Large intestine (tissue), 3 donors: ENCODE results near the gene FRS3. TPM values are rescaled to one million over a fixed set of nuclear protein-coding genes. Genes with fewer than 3 reads are reported as not detected.
"Not testable (repeated sequence)": the region's sequence is repeated elsewhere in the genome, so short reads cannot be mapped to it uniquely, and the experiment has no call there.

Source experiments
- DNase-seq, 2 donors: peaks; one replicate each; pipeline versions ENCODE4 v3.0.0 to v3.0.0-alpha.2; 2013
- H3K27ac ChIP-seq: one replicate; pipeline ENCODE4 v1.5.1; 2013; ENCODE audit warnings: low read length
- H3K27me3 ChIP-seq: 2 replicates; pipeline ENCODE4 v1.6.1; 2013; ENCODE audit warnings: low read length; ENCODE audit not compliant: control insufficient read depth, insufficient read depth
- H3K36me3 ChIP-seq: 2 replicates; pipeline ENCODE4 v1.6.1; 2013; ENCODE audit warnings: low read length; ENCODE audit not compliant: control insufficient read depth, insufficient read depth
- H3K4me1 ChIP-seq: one replicate; pipeline ENCODE4 v1.6.1; 2013; ENCODE audit warnings: low read length; ENCODE audit not compliant: control insufficient read depth, insufficient read depth
- H3K4me3 ChIP-seq: one replicate; pipeline ENCODE4 v1.5.1; 2013; ENCODE audit warnings: low read length
- H3K9me3 ChIP-seq: one replicate; pipeline ENCODE4 v1.6.1; 2013; ENCODE audit warnings: mild to moderate bottlenecking, low read depth, low read length, moderate library complexity; ENCODE audit not compliant: control insufficient read depth
- WGBS: methylation state at CpG from one replicate; pipeline ENCODE4 v1.1.5; 2013; ENCODE audit warnings: low lambda C conversion rate; ENCODE audit not compliant: insufficient coverage; 5-methylcytosine and 5-hydroxymethylcytosine counted together
- polyA plus RNA-seq: library from polyadenylated mRNA; unstranded; fragments of 120-200 nt; gene quantifications from one replicate; pipeline ENCODE4 v1.2.1, GENCODE V29; 2013

Gene FRS3
- polyA plus RNA-seq, 1 donor = 5.9 TPM

DNA sequence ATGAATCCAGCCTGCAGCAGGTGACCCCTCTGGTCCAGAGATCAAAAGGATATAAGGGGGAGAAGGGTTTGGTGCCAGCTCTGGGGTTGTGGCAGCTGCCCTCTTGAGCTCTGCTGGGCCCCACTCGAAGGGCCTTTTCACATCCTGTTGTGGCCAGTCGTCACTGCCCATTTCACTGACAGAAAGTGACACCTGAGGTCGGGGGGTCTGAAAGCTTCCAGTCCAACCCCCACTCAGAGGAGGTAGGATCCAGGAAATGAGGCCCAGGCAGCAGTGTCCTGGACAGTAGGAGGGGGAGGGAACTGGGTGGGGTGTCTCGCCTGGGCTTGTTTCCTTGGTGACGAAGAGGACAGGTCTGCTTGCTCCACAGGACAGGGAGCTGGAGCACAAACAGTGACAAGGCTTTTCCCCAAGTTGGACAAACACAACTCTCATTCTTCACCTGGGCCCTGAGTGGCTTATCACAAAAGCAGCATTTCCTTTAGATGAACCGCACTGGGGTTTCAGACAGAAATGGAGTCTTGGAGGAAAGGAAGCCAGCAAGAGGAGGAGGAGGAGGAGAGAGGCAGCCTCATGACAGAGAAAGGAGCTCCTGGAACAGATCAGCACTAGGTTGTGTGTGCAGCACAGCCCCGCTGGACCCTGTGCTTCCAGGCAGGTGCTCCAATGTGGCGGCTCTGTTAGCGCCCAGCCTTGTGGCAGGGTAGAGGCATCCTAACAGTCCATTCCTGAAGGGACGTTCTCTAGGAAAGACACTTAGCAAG is 11.0 kb downstream of the FRS3 start:
- Histone ChIP-seq H3K4me3 (no peak overlapping the region), H3K9me3 (no peaks in the 10 kb centered on the region), H3K27me3 (no peaks in the 10 kb centered on the region), H3K36me3 (peaks cover 33% of the 10 kb centered on the region), H3K4me1 (peaks cover 15% of the 10 kb centered on the region), H3K27ac (peak overlapping the region; percentile 19)
- 60% methylated on average over 1 of the region's 10 CpGs for WGBS
- DNase-seq = peak; percentile 26 to 66

DNA sequence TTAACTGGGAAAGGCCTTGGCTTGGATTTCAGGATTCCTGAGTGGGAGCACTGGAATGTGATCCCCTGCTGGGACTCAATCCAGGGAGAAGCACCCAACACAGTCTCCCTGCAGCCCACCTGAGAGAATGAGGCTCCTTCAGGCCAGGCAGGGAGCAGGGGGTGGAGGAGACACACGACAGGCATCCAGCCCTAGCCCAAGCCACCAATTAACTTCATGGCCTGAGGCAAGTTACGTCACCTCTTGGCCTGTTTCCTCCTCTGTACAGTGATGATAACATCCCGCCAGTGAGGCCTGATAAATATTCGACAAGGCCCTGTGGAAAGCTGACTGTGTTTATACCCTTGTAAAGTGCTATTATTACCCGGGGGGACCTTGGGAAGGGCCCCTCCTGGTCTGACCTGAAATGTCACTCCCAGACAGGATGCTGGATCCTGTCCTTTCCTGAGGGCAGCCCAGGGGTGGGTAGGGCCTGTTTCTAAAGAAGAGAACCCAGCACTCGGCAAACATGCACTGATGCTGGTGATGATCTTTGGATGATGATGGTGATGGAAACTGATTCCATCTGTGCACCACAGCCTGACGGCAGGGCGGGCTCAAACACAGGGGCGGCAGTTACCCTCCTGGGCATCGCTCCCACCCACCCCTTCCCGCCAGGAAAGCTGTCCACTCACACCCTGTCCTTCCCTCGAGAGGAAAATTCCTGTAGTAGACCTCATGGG is 12.4 kb downstream of the FRS3 start:
- H3K36me3 ChIP-seq = peaks cover 23% of the 10 kb centered on the region
- no peaks in the 10 kb centered on the region for H3K27me3 ChIP-seq
- H3K9me3 ChIP-seq = no peaks in the 10 kb centered on the region
- H3K4me1 ChIP-seq = peaks cover 15% of the 10 kb centered on the region
- peak; percentile 48 to 62 for DNase-seq
- no peak overlapping the region for H3K4me3 ChIP-seq
- H3K27ac ChIP-seq = peak overlapping the region; percentile 18
- WGBS = no CpG with 5 or more reads among the region's 12 CpGs

DNA sequence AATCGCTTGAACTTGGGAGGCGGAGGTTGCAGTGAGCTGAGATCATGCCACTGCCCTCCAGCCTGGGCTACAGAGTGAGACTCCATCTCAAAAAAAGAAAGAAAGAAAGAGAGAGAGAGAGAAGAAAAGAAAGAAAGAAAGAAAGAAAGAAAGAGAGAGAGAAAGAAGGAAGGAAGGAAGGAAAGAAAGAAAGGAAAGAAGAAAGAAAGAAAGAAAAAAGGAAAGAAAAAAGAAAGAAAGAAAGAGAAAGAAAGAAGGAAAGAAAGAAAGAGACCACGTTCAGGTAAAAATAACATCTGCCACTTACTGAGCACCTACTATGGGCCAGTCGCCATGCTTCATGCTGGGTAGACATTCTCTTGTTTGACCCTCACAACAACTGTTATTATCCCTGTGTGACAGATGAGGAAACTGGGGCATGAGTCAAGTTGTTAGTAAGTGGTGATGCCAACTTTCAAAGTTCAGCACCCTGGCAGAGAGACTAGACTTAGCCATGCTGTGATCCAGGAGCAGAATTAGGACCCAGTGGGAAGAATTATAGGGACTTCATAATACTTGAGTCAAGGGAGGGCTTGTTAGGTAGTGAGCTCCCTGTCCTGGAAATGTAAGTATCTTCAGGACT is 13.5 kb downstream of the FRS3 start:
- WGBS = 91% methylated on average over 2 of the region's 4 CpGs
- peaks cover 15% of the 10 kb centered on the region for H3K4me1 ChIP-seq
- peaks cover 12% of the 10 kb centered on the region for H3K36me3 ChIP-seq
- DNase-seq, H3K27me3 ChIP-seq, H3K27ac ChIP-seq, H3K4me3 ChIP-seq, H3K9me3 ChIP-seq: not testable (repeated sequence)

DNA sequence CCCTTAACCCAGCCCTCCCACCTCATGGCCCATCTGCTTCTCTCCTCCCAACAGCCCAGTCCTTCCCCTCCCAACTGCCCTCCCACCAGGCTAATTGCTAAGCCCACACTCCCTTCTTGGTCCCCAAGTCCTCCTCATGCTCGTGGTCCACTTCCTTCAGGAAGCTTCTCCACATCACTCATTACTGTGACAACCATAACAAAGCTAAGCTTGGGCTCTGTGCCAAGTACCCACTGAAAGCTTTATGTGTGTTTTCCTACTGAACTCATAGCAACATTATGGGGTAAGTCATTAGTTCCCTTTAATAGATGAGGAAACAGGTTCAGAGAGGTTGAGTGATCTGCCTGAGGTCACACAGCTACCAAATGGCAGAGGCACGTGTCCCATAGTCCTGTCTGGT is 16.2 kb downstream of the FRS3 start:
- Histone ChIP-seq H3K27ac (no peak overlapping the region), H3K4me1 (peaks cover 6% of the 10 kb centered on the region), H3K27me3 (no peaks in the 10 kb centered on the region), H3K9me3 (no peaks in the 10 kb centered on the region), H3K36me3 (no peaks in the 10 kb centered on the region), H3K4me3 (no peak overlapping the region)
- WGBS = no CpG with 5 or more reads among the region's 2 CpGs
- no peak for DNase-seq

DNA sequence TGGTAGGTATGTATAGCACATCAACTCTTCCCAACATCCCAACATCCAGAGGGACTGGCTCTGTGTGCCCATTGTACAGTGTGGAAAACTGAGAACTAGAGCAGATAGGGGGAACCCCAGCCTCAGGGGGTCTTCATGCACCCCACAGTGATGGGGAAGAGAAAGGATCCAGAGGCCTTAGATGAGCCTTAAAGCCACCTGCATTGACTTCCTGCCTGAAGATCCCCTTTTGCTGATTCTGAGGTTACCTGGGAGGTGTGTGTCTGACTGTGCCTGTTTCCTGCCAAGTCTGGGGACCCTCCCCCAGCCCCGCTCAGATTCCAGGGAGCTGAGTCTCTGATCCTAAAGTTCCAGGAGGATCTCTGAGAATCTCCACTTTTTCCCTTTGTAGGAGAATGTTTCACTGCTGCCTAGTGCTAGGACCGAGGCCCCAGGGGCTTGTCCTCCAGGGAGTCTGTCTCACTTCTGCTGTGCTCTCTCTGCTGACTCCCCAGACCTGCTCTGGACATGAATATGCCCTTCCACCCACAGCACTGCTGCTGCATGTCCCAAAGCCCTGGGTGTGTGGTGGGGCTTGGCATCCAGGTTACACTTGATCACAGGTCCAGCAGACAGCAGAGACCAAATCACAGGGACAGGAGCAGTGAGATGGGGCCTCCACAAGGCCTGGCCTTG is 19.7 kb downstream of the FRS3 start:
- WGBS = no CpG with 5 or more reads among the region's 2 CpGs
- no peaks in the 10 kb centered on the region for H3K27me3 ChIP-seq
- DNase-seq = no peak
- no peaks in the 10 kb centered on the region for H3K9me3 ChIP-seq
- no peak overlapping the region for H3K27ac ChIP-seq
- H3K4me1 ChIP-seq = no peaks in the 10 kb centered on the region
- H3K36me3 ChIP-seq = no peaks in the 10 kb centered on the region
- no peak overlapping the region for H3K4me3 ChIP-seq

DNA sequence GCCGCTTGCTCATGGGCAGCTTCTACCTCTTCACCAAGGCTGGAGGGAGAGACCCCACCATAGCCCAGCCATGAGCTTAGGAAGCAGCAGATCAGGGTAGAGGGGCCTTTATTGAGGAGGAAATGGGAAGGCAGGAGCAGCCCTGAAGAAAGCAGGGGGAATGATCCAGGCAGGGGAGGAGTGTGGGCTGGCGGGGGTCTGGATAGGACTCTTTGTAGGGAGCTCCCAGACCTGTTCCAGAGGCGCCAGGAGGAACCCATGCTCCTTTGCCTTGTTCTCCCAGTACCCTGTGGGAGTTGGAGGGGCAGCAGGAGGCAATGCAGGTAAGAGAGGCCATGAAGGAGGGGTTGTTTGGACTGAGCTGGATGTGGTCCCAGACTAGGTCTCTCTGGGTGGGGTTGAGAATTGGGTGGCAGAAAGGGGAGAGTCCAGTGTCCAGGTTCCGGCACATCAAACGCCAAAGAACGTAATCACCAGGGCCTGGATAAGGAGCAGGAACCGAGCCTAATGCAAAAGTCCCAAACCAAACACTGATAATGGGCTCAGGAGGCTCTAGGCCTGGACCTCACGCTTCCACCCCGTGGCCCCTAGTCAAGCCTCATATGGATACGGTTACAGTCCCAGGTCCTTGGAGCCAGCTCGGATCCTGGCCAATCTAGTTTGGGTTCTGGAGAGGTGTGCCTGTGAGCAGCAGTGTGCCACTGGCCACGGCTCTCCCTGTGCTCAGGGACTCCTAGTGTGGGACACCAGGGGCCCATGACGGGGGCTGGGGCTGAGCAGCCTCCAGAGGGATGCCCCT is 20.4 kb downstream of the FRS3 start:
- H3K36me3 ChIP-seq = no peaks in the 10 kb centered on the region
- no CpG with 5 or more reads among the region's 13 CpGs for WGBS
- DNase-seq = no peak
- H3K4me1 ChIP-seq = no peaks in the 10 kb centered on the region
- H3K9me3 ChIP-seq = no peaks in the 10 kb centered on the region
- H3K27ac ChIP-seq = no peak overlapping the region
- no peak overlapping the region for H3K4me3 ChIP-seq
- no peaks in the 10 kb centered on the region for H3K27me3 ChIP-seq

DNA sequence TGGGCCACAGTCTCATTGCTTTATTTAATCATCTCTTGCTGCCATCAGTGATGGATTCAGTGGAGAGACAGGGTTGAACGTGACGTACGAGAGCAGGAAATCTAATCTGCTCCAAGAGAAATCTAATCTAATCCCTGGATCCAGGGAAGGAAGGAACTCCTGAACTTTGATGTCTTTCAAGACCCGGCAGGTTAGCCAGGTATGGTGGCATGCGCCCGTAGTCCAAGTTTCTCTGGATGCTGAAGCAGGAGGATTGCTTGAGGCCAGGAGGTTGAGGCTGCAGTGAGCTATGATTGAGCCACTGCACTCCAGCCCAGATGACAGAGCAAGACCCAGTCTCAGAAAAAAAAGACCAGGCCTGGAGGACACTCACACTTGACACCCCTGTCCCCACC is 21.1 kb downstream of the FRS3 start:
- WGBS = no CpG with 5 or more reads among the region's 6 CpGs
- Histone ChIP-seq H3K27ac (no peak overlapping the region), H3K36me3 (no peaks in the 10 kb centered on the region), H3K4me3 (no peak overlapping the region), H3K4me1 (no peaks in the 10 kb centered on the region), H3K9me3 (no peaks in the 10 kb centered on the region), H3K27me3 (no peaks in the 10 kb centered on the region)
- no peak for DNase-seq

DNA sequence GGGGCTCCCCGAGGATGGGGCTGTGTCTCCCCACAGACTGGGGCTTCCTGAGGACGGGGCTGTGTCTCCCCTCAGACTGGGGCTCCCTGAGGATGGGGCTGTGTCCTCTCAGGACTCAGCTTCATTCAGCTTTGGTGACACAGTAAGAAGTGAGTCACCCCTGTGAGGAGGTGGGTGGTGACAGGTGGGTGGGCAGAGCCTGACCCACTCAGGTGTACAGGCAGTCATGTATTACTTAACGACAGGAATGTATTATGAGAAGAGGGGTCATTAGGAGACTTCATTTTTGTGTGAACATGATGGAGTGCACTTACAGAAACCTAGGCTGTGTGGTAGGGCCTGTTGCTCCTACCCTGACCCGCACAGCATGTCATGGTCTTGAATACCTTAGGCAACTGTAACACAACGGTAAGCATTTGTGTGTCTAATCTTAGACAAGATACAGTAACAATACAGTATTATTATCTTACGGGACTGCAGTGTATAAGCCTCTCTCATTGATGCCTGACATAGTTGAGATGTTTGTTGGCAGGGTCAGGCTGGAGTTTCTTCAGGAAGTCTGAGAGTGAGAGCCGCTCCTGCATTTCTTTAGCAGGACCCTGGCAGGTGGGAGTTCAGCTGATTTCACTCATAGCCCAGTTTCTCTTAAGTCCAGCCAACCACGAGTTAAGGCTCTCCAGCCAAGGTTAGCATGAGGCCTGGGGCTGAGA is 21.6 kb downstream of the FRS3 start:
- Histone ChIP-seq H3K9me3 (no peaks in the 10 kb centered on the region), H3K27ac (no peak overlapping the region), H3K4me1 (no peaks in the 10 kb centered on the region), H3K4me3 (no peak overlapping the region), H3K36me3 (no peaks in the 10 kb centered on the region), H3K27me3 (no peaks in the 10 kb centered on the region)
- no peak for DNase-seq
- WGBS = no CpG with 5 or more reads among the region's 8 CpGs

DNA sequence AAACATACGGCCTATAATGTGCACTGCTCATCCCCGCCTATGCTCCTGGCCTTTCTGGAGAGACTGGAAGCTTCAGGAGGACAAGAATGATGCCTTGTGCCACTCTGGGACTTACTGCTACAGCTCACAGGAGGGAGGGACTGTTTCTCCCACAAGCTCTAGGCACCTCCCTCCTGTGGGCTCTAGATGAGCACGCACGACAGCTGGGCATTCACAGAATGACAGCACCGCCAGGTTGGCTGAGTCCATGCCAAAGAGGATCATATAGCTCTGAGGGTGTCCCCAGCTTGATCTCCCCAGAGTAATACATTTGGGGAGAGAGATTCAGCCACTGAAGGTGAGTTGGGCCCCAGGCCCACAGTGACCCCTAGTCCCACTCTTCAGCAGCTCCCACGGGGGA is 22.4 kb downstream of the FRS3 start:
- no peaks in the 10 kb centered on the region for H3K36me3 ChIP-seq
- DNase-seq = no peak
- no peaks in the 10 kb centered on the region for H3K4me1 ChIP-seq
- H3K27me3 ChIP-seq = no peaks in the 10 kb centered on the region
- H3K9me3 ChIP-seq = no peaks in the 10 kb centered on the region
- H3K27ac ChIP-seq = no peak overlapping the region
- WGBS = no CpG with 5 or more reads among the region's 6 CpGs
- no peak overlapping the region for H3K4me3 ChIP-seq
